ENCODE measurements around the gene FOSL1. TPM values are rescaled to one million over a fixed set of nuclear protein-coding genes. Genes with fewer than 3 reads are reported as not detected.
"Not testable (repeated sequence)": the region's sequence is repeated elsewhere in the genome, so short reads cannot be mapped to it uniquely, and the experiment has no call there.

FOSL1 gene
- polyA plus RNA-seq, 1 donor, result 0.15 TPM

- no peak overlapping the region for H3K4me3 ChIP-seq (ENCODE audit: low read length)
- H3K27ac ChIP-seq (ENCODE audit: low read length), result no peak overlapping the region
- H3K9me3 ChIP-seq (ENCODE audit: control insufficient read depth, low read depth, low read length), result peaks cover 4% of the 10 kb centered on the region
- WGBS (ENCODE audit: insufficient coverage, low lambda C conversion rate), result no CpG with 5 or more reads among the region's 20 CpGs
- DNase-seq, result peak in 1 of 2 donors; percentile 10
- peaks cover 41% of the 10 kb centered on the region for H3K36me3 ChIP-seq (ENCODE audit: control insufficient read depth, insufficient read depth, low read length)
- no peaks in the 10 kb centered on the region for H3K27me3 ChIP-seq (ENCODE audit: control insufficient read depth, insufficient read depth, low read length)
- H3K4me1 ChIP-seq (ENCODE audit: control insufficient read depth, insufficient read depth, low read length), result peaks cover 59% of the 10 kb centered on the region
Measured at GRCh38 chr11:65850217-65851082, 49.7 kb downstream of the FOSL1 start.

DNA sequence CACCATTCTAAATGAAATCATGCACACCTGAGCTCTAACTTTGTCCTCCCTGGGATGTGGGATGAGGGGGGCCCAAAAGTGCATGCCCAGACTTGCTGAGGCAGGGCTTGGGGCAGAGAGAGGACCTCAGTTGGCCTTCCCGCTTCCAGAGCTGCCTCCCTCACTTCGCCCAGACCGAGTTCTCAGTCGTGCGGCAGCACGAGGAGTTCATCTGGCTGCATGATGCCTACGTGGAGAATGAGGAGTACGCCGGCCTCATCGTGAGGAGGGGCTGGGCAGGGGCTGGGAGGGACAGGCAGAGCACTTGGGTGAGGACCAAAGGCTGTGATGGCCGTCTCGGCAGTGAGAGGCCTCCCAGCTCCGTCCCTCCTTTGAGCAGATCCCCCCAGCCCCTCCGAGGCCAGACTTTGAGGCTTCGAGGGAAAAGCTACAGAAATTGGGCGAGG is 50.4 kb downstream of the FOSL1 start:
- Histone ChIP-seq H3K27ac (ENCODE audit: low read length) (no peak overlapping the region), H3K4me1 (ENCODE audit: control insufficient read depth, insufficient read depth, low read length) (peaks cover 54% of the 10 kb centered on the region), H3K27me3 (ENCODE audit: control insufficient read depth, insufficient read depth, low read length) (no peaks in the 10 kb centered on the region), H3K36me3 (ENCODE audit: control insufficient read depth, insufficient read depth, low read length) (peaks cover 34% of the 10 kb centered on the region), H3K4me3 (ENCODE audit: low read length) (no peak overlapping the region), H3K9me3 (ENCODE audit: control insufficient read depth, low read depth, low read length) (peaks cover 4% of the 10 kb centered on the region)
- WGBS (ENCODE audit: insufficient coverage, low lambda C conversion rate), result no CpG with 5 or more reads among the region's 16 CpGs
- DNase-seq, result no peak

GRCh38 chr11:65849366-65849765 is 50.8 kb downstream of the FOSL1 start:
- H3K27ac ChIP-seq (ENCODE audit: low read length), result no peak overlapping the region
- peaks cover 30% of the 10 kb centered on the region for H3K36me3 ChIP-seq (ENCODE audit: control insufficient read depth, insufficient read depth, low read length)
- DNase-seq, result peak in 1 of 2 donors; percentile 20
- peaks cover 54% of the 10 kb centered on the region for H3K4me1 ChIP-seq (ENCODE audit: control insufficient read depth, insufficient read depth, low read length)
- no peaks in the 10 kb centered on the region for H3K27me3 ChIP-seq (ENCODE audit: control insufficient read depth, insufficient read depth, low read length)
- WGBS (ENCODE audit: insufficient coverage, low lambda C conversion rate), result no CpG with 5 or more reads among the region's 8 CpGs
- no peak overlapping the region for H3K4me3 ChIP-seq (ENCODE audit: low read length)
- peaks cover 4% of the 10 kb centered on the region for H3K9me3 ChIP-seq (ENCODE audit: control insufficient read depth, low read depth, low read length)

DNA sequence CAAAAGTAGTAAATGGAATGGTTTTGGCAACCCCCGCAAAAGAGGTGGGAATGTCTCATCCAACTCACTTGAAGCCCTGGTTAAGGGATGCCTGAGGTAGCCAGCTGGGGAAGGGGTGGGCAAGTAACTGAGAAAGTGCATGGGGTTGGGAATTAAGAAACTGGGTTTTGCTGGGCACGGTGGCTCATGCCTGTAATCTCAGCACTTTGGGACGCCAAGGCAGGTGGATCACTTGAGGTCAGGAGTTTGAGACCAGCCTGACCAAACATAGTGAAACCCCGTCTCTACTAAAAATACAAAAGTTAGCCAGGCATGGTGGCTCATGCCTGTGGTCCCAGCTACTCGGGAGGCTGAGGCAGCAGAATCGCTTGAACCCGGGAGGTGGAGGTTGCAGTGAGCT is 51.5 kb downstream of the FOSL1 start:
- DNase-seq, result not testable (repeated sequence)

DNA sequence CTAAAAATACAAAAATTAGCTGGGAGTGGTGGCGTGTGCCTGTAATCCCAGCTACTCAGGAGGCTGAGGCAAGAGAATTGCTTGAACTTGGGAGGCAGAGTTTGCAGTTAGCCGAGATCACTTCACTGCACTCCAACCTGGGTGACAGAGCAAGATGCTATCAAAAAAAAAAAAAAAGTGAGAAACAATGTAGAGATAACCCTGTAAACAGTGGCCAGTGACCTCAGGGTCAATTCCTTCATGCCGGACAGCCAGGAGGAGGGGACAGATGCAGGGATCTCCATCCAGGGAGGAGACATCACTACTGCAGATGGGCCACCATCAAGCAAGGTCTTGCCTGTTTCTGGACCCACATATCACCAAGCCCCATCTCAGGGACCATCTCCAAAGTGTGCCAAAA is 52.4 kb downstream of the FOSL1 start:
- Histone ChIP-seq H3K4me3 (ENCODE audit: low read length) (no peak overlapping the region), H3K36me3 (ENCODE audit: control insufficient read depth, insufficient read depth, low read length) (peaks cover 20% of the 10 kb centered on the region), H3K4me1 (ENCODE audit: control insufficient read depth, insufficient read depth, low read length) (peaks cover 42% of the 10 kb centered on the region), H3K27ac (ENCODE audit: low read length) (no peak overlapping the region), H3K27me3 (ENCODE audit: control insufficient read depth, insufficient read depth, low read length) (no peaks in the 10 kb centered on the region), H3K9me3 (ENCODE audit: control insufficient read depth, low read depth, low read length) (peaks cover 4% of the 10 kb centered on the region)
- DNase-seq, result no peak
- no CpG with 5 or more reads among the region's 3 CpGs for WGBS (ENCODE audit: insufficient coverage, low lambda C conversion rate)

More for the DNA sequence above, 51.5 kb downstream of the FOSL1 start:
- not testable (repeated sequence) for H3K9me3 ChIP-seq (ENCODE audit: control insufficient read depth, low read depth, low read length); H3K4me3 ChIP-seq (ENCODE audit: low read length); H3K27ac ChIP-seq (ENCODE audit: low read length); H3K27me3 ChIP-seq (ENCODE audit: control insufficient read depth, insufficient read depth, low read length)
- WGBS (ENCODE audit: insufficient coverage, low lambda C conversion rate), result no CpG with 5 or more reads among the region's 7 CpGs
- H3K4me1 ChIP-seq (ENCODE audit: control insufficient read depth, insufficient read depth, low read length), result peaks cover 52% of the 10 kb centered on the region
- H3K36me3 ChIP-seq (ENCODE audit: control insufficient read depth, insufficient read depth, low read length), result peaks cover 29% of the 10 kb centered on the region

DNA sequence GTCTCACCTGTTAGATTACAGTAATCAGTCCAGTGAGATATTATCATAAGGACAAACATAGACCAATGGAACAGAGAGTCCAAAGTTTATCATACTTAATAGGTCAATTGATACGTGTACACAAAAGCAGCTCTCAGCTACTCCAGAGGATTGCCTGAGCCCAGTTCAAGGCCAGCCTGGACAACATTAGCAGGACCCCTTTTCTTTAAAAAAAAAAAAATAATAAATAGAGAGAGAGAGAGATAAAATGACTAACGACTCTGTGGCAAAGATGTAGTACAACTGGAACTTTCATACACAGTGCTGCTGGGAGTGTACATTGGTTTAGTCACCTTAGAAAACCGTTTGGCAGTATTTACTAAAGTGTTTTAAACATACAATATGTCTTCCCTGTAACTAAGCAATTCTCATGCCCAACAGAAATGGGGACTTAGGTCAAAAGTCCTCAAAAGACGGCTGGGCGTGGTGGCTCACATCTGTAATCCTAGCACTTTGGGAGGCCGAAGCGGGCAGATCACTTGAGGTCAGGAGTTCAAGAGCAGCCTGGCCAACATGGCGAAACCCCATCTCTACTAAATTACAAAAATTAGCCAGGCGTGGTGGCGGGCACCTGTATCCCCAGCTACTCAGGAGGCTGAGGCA is 55.8 kb downstream of the FOSL1 start:
- peak in 1 of 2 donors; percentile 73 for DNase-seq
- Histone ChIP-seq H3K27ac (ENCODE audit: low read length) (peak overlapping the region; percentile 7), H3K4me3 (ENCODE audit: low read length) (no peak overlapping the region), H3K4me1 (ENCODE audit: control insufficient read depth, insufficient read depth, low read length) (peaks cover 12% of the 10 kb centered on the region), H3K36me3 (ENCODE audit: control insufficient read depth, insufficient read depth, low read length) (no peaks in the 10 kb centered on the region), H3K27me3 (ENCODE audit: control insufficient read depth, insufficient read depth, low read length) (no peaks in the 10 kb centered on the region), H3K9me3 (ENCODE audit: control insufficient read depth, low read depth, low read length) (no peaks in the 10 kb centered on the region)
- no CpG with 5 or more reads among the region's 10 CpGs for WGBS (ENCODE audit: insufficient coverage, low lambda C conversion rate)

DNA sequence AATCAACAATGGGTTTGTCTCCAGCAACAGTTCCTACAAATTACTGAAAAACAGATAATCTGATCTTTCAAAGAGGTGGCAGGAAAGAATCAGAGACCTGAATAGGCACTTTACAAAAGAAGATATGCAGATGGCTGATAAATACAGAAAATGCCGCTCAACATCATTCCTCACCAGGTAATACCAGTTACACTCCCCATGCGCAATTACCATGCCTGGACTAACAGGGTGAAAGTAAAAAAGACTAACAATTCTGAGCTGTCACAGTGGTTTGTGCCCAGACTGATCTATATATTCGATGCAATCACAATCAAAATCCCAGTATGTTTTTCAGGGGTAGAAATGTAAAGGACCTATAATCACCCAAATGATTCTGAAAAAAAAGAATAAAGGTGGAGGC is 56.4 kb downstream of the FOSL1 start:
- Histone ChIP-seq H3K27ac (ENCODE audit: low read length) (peak overlapping the region; percentile 7), H3K4me1 (ENCODE audit: control insufficient read depth, insufficient read depth, low read length) (peaks cover 9% of the 10 kb centered on the region), H3K27me3 (ENCODE audit: control insufficient read depth, insufficient read depth, low read length) (no peaks in the 10 kb centered on the region), H3K4me3 (ENCODE audit: low read length) (no peak overlapping the region), H3K36me3 (ENCODE audit: control insufficient read depth, insufficient read depth, low read length) (no peaks in the 10 kb centered on the region), H3K9me3 (ENCODE audit: control insufficient read depth, low read depth, low read length) (no peaks in the 10 kb centered on the region)
- WGBS (ENCODE audit: insufficient coverage, low lambda C conversion rate), result no CpG with 5 or more reads among the region's 3 CpGs
- peak in 1 of 2 donors; percentile 49 for DNase-seq

DNA sequence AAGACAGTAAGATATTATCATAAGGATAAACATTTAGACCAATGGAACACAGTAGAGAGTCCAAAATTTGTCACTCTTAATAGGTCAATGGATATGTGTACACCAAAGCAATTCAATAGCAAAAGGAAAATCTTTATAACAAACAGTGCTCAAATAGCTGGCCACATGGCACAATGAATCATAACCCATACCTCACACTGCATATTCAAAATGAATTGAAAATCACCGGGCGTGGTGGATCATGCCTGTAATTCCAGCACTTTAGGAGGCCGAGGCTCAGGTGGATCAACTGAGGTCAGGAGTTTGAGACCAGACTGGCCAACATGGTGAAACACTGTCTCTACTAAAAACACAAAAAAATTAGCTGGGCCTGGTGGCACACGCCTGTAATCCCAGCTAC is 58.0 kb downstream of the FOSL1 start:
- Histone ChIP-seq H3K27ac (ENCODE audit: low read length) (no peak overlapping the region), H3K4me1 (ENCODE audit: control insufficient read depth, insufficient read depth, low read length) (peaks cover 9% of the 10 kb centered on the region), H3K36me3 (ENCODE audit: control insufficient read depth, insufficient read depth, low read length) (no peaks in the 10 kb centered on the region), H3K9me3 (ENCODE audit: control insufficient read depth, low read depth, low read length) (no peaks in the 10 kb centered on the region), H3K4me3 (ENCODE audit: low read length) (no peak overlapping the region), H3K27me3 (ENCODE audit: control insufficient read depth, insufficient read depth, low read length) (no peaks in the 10 kb centered on the region)
- no peak for DNase-seq
- 100% methylated on average over 2 of the region's 4 CpGs for WGBS (ENCODE audit: insufficient coverage, low lambda C conversion rate)

Other genes starting within 250 kb of the FOSL1 start
- gene RELA, start 237.5 kb downstream of the FOSL1 start, polyA plus RNA-seq, result 53.8 TPM
- 57.8 TPM for gene KAT5, start 188.1 kb downstream of the FOSL1 start, polyA plus RNA-seq
- 38.9 TPM for gene RNASEH2C, start 179.6 kb downstream of the FOSL1 start, polyA plus RNA-seq
- gene AP5B1, start 119.4 kb downstream of the FOSL1 start, polyA plus RNA-seq, result 15.2 TPM
- 32.6 TPM for gene OVOL1, start 113.3 kb downstream of the FOSL1 start, polyA plus RNA-seq
- gene SNX32, start 66.4 kb downstream of the FOSL1 start, polyA plus RNA-seq, result 6.3 TPM
- 933 TPM for gene CFL1, start 42.2 kb downstream of the FOSL1 start, polyA plus RNA-seq
- 62.1 TPM for gene MUS81, start 40.0 kb downstream of the FOSL1 start, polyA plus RNA-seq
- gene EFEMP2, start 27.6 kb downstream of the FOSL1 start, polyA plus RNA-seq, result 37.7 TPM
- gene CTSW, start 20.6 kb downstream of the FOSL1 start, polyA plus RNA-seq, result 2.4 TPM
- 59.9 TPM for gene FIBP, start 11.9 kb downstream of the FOSL1 start, polyA plus RNA-seq
- gene CCDC85B, start 9.7 kb downstream of the FOSL1 start, polyA plus RNA-seq, result 10.9 TPM
- gene C11orf68, start 18.7 kb upstream of the FOSL1 start, polyA plus RNA-seq, result 30.3 TPM
- 71.0 TPM for gene DRAP1, start 19.0 kb upstream of the FOSL1 start, polyA plus RNA-seq
- gene TSGA10IP, start 45.1 kb upstream of the FOSL1 start, polyA plus RNA-seq, result not detected
- 38.1 TPM for gene SART1, start 61.3 kb upstream of the FOSL1 start, polyA plus RNA-seq
- 33.5 TPM for gene EIF1AD, start 101.8 kb upstream of the FOSL1 start, polyA plus RNA-seq
- gene BANF1, start 102.1 kb upstream of the FOSL1 start, polyA plus RNA-seq, result 120 TPM
- 1.7 TPM for gene CST6, start 111.6 kb upstream of the FOSL1 start, polyA plus RNA-seq
- gene CATSPER1, start 126.1 kb upstream of the FOSL1 start, polyA plus RNA-seq, result not detected
- gene GAL3ST3, start 148.8 kb upstream of the FOSL1 start, polyA plus RNA-seq, result 0.39 TPM
- 146 TPM for gene SF3B2, start 152.0 kb upstream of the FOSL1 start, polyA plus RNA-seq
- 30.3 TPM for gene PACS1, start 169.9 kb upstream of the FOSL1 start, polyA plus RNA-seq

Data from large intestine (tissue), 3 donors.